ENCODE data around the gene VASH2. TPM values are rescaled to one million over a fixed set of nuclear protein-coding genes. Genes with fewer than 3 reads are reported as not detected.

VASH2 gene
- total and polyA plus RNA-seq, 2 of the 8 experiments (the other 6 are each of a cell fraction or from before 2014, with no cell fraction given) = 44.0 to 187 TPM

- 95% methylated on average over 5 of the region's 5 CpGs; no CpG with 5 or more reads in 1 of the 2 experiments for WGBS, 2 experiments (ENCODE audit: extremely low coverage in 1 of 2, insufficient coverage in 1 of 2, insufficient read length in 1 of 2, insufficient replicate concordance in 2 of 2, low coverage in 1 of 2, low lambda C conversion rate in 2 of 2, missing lambda C conversion rate in 1 of 2)
- Histone ChIP-seq H3K27ac (ENCODE audit: low read depth, low read length) (no peak overlapping the region), H4K20me1 (replicated peaks in 1 of 2; ENCODE audit: control insufficient read depth in 1 of 2, insufficient read depth in 2 of 2, low read length in 2 of 2) (no peaks in the 10 kb centered on the region), H2BK5ac (ENCODE audit: low read depth, low read length) (peak overlapping the region; percentile 1; the same call in 1 of the 2 replicates), H3K4ac (replicated peaks; ENCODE audit: insufficient read length, low read depth, low read length) (peak overlapping the region; percentile 94), H3K79me2 (ENCODE audit: control insufficient read depth in 1 of 2, insufficient read depth in 2 of 2, low read length in 2 of 2) (peaks cover 0 to 6% of the 10 kb centered on the region in 2 experiments; a peak in 2 of 4 replicates), H3K23ac (ENCODE audit: insufficient read length) (no peak overlapping the region), H3K4me3 (ENCODE audit: extremely low read depth in 1 of 4, insufficient read depth in 2 of 4, low read depth in 3 of 4, low read length in 4 of 4) (no peak overlapping the region), H3K9me3 (ENCODE audit: insufficient read depth in 2 of 2, low read depth in 1 of 2, low read length in 1 of 2) (no peaks in the 10 kb centered on the region), H4K8ac (ENCODE audit: extremely low read depth, insufficient read depth, low read length) (no peak overlapping the region), H3K56ac (replicated peaks; ENCODE audit: insufficient read length, low read depth, low read length) (no peak overlapping the region), H3K4me2 (ENCODE audit: insufficient read depth in 1 of 2, low read depth in 2 of 2, low read length in 2 of 2) (no peak overlapping the region; a peak in 1 of 4 replicates), H2BK12ac (ENCODE audit: low read depth, low read length) (peak overlapping the region; percentile 20; the same call in 1 of the 2 replicates), H3K4me1 (replicated peaks in 1 of 4; ENCODE audit: control insufficient read depth in 3 of 4, insufficient read depth in 4 of 4, low read length in 3 of 4) (peaks cover 10 to 27% (median 20%) of the 10 kb centered on the region in 4 experiments), H2BK20ac (ENCODE audit: low read length) (peak overlapping the region; percentile 16; the same call in 1 of the 2 replicates), H3K79me1 (ENCODE audit: low read depth, low read length) (no peaks in the 10 kb centered on the region; the same call in 1 of the 2 replicates), H2AFZ (ENCODE audit: low read length) (no peak overlapping the region), H2BK120ac (replicated peaks; ENCODE audit: low read depth, low read length) (peak overlapping the region; percentile 19), H4K91ac (replicated peaks; ENCODE audit: insufficient read length, low read length) (peak overlapping the region; percentile 98), H4K5ac (ENCODE audit: insufficient read length, low read depth, low read length) (peak overlapping the region; percentile 31), H3K36me3 (ENCODE audit: control insufficient read depth in 2 of 4, insufficient read depth in 4 of 4, low read length in 3 of 4) (no peaks in the 10 kb centered on the region; a peak in 1 of 8 replicates), H2AK5ac (ENCODE audit: low read depth, low read length) (peak overlapping the region; percentile 41; the same call in 1 of the 2 replicates), H3K9ac (replicated peaks in 1 of 4; ENCODE audit: extremely low read depth in 1 of 4, low read depth in 3 of 4, low read length in 3 of 4) (no peak overlapping the region), H3K23me2 (ENCODE audit: low read depth, low read length) (peaks cover 5% of the 10 kb centered on the region), H3K14ac (ENCODE audit: insufficient read length) (no peak overlapping the region), H3K27me3 (replicated peaks in 1 of 4; ENCODE audit: control insufficient read depth in 3 of 4, extremely low read depth in 1 of 4, insufficient read depth in 3 of 4, low read length in 3 of 4) (no peaks in the 10 kb centered on the region), H3K18ac (ENCODE audit: extremely low read depth, low read length) (peak overlapping the region; percentile 7), H2BK15ac (ENCODE audit: low read length) (no peak overlapping the region; the same call in 1 of the 2 replicates)
- POLR2A ChIA-PET (ENCODE audit: partially characterized antibody) = interaction anchor here (0.6 to 5.5 kb wide), 9 partner anchors 9 to 77 kb away, joined by 3 to 94 read pairs (median 6); no protein-coding TSS in a partner anchor
- DNase-seq (ENCODE audit: low read depth in 1 of 2, low spot score in 2 of 2) = peak in 1 of 2 experiments; percentile 30
- no peak for TF ChIP-seq CTCF (IDR thresholded peaks at IDR 0.05; ENCODE audit: control extremely low read depth in 1 of 3, insufficient read depth in 1 of 3, low read depth in 1 of 3, low read length in 3 of 3)
- TF ChIP-seq E2F6 (IDR thresholded peaks at IDR 0.05) = peak; percentile 71
- peak; percentile 65 for TF ChIP-seq MAX (IDR thresholded peaks at IDR 0.05)
- CTCF ChIA-PET (ENCODE audit: partially characterized antibody) = interaction anchor here (0.7 to 1.5 kb wide), 7 partner anchors 17 to 77 kb away, joined by 3 to 7 read pairs (median 3); no protein-coding TSS in a partner anchor
- FAIRE-seq = no peak
These were observed 32.5 kb upstream of the VASH2 start for GRCh38 chr1:212917858-212918257.
